Endothelial cell of umbilical vein (primary cell): Measurements from ENCODE around the gene SEMA3G. TPM values are rescaled to one million over a fixed set of nuclear protein-coding genes. Genes with fewer than 3 reads are reported as not detected.

Source experiments
- BruUV-seq: library from RNA; stranded (reverse); fragments of 400-500 nt; replicated peaks from 2 replicates; lab custom pipeline; 2021; lab: Mats Ljungman, UMichigan
- CTCF ChIA-PET: fragments of 300-600, 350-600 bp; sonication (Branson Sonifier 250); formaldehyde crosslinking; loops from one replicate; lab custom pipeline; 2021; ENCODE audit warnings: antibody characterized with exemption, inconsistent platforms; lab: Charles Lee
- POLR2A ChIA-PET: fragments of 300-600, 350-600 bp; sonication (Branson Sonifier 250); formaldehyde crosslinking; loops from one replicate; lab custom pipeline; 2021; ENCODE audit warnings: antibody characterized with exemption, inconsistent platforms; lab: Charles Lee
- DNase-seq: peaks from one replicate; pipeline ENCODE4 v3.0.0-alpha.2; 2011; ENCODE audit warnings: low read depth, low spot score
- FAIRE-seq: peaks from 2 replicates; lab custom pipeline; 2011; peaks lifted over from hg19 to GRCh38; lab: Jason Lieb, UNC
- H2AFZ ChIP-seq: 2 replicates; pipeline ENCODE4 v1.6.0; 2012; ENCODE audit warnings: low read depth, low read length, control low read depth, inconsistent platforms
- H3K27ac ChIP-seq: 2 replicates; pipeline ENCODE4 v1.5.1; 2011; ENCODE audit warnings: low read depth, mild to moderate bottlenecking, control low read depth, low read length, moderate library complexity; ENCODE audit not compliant: insufficient read depth
- H3K27me3 ChIP-seq, 2 experiments: 2 replicates each; pipeline versions ENCODE4 v1.6.0 to v1.6.1; 2011; ENCODE audit warnings: low read length in 2 of 2, mixed read lengths in 1 of 2; ENCODE audit not compliant: control insufficient read depth in 2 of 2, insufficient read depth in 2 of 2
- H3K36me3 ChIP-seq, 2 experiments: 2 replicates in 1 of 2; 3 replicates in 1 of 2; pipeline ENCODE4 v1.5.1; 2011; ENCODE audit warnings: low read length in 2 of 2, mild to moderate bottlenecking in 1 of 2, moderate library complexity in 1 of 2; ENCODE audit not compliant: control insufficient read depth in 2 of 2, insufficient read depth in 2 of 2; ENCODE audit errors: extremely low read depth in 1 of 2
- H3K4me1 ChIP-seq: 3 replicates; pipeline ENCODE4 v1.5.1; 2011; ENCODE audit warnings: mild to moderate bottlenecking, low read length; ENCODE audit not compliant: control insufficient read depth, insufficient read depth; ENCODE audit errors: extremely low read depth
- H3K4me2 ChIP-seq: 2 replicates; pipeline ENCODE4 v1.6.1; 2011; ENCODE audit warnings: low read length, control low read depth, mixed read lengths; ENCODE audit not compliant: insufficient read depth
- H3K4me3 ChIP-seq, 3 experiments: fragments of 200-600 bp in 1 of 3; sonication (generic), shearing (Covaris generic) in 1 of 3; replicated peaks in 1 of 3; 2 replicates each; pipeline ENCODE4 v1.5.1; 2011 to 2016; ENCODE audit warnings: control low read depth in 3 of 3, low read length in 3 of 3, mild to moderate bottlenecking in 2 of 3, inconsistent platforms in 1 of 3, low read depth in 1 of 3, moderate library complexity in 1 of 3; ENCODE audit not compliant: insufficient read depth in 1 of 3
- H3K79me2 ChIP-seq: 2 replicates; pipeline ENCODE4 v1.6.0; 2012; ENCODE audit warnings: low read length, inconsistent platforms; ENCODE audit not compliant: control insufficient read depth, insufficient read depth
- H3K9ac ChIP-seq: replicated peaks from 2 replicates; pipeline ENCODE3; 2011; ENCODE audit warnings: low read length, control low read depth; ENCODE audit not compliant: insufficient read depth; ENCODE audit errors: extremely low read depth
- H3K9me1 ChIP-seq: replicated peaks from 3 replicates; pipeline ENCODE4 v1.6.0; 2011; ENCODE audit warnings: mild to moderate bottlenecking, low read length; ENCODE audit not compliant: control insufficient read depth, insufficient read depth; ENCODE audit errors: extremely low read depth
- H3K9me3 ChIP-seq: replicated peaks from 2 replicates; pipeline ENCODE4 v1.5.1; 2012; ENCODE audit warnings: low read length, inconsistent platforms; ENCODE audit not compliant: control insufficient read depth, insufficient read depth
- H4K20me1 ChIP-seq: replicated peaks from 2 replicates; pipeline ENCODE3; 2011; ENCODE audit warnings: mild to moderate bottlenecking, low read length; ENCODE audit not compliant: control insufficient read depth, insufficient read depth; ENCODE audit errors: extremely low read depth
- EZH2 ChIP-seq: IDR thresholded peaks from 2 replicates; pipeline ENCODE4 v1.6.1; 2012; ENCODE audit warnings: borderline replicate concordance, low read depth, mild to moderate bottlenecking, moderate library complexity, low read length, inconsistent platforms; ENCODE audit not compliant: severe bottlenecking
- FOS ChIP-seq: IDR thresholded peaks from 2 replicates; pipeline ENCODE4 v1.6.1; 2011; ENCODE audit warnings: mild to moderate bottlenecking, low read length, moderate library complexity, borderline replicate concordance; ENCODE audit not compliant: insufficient read depth
- GATA2 ChIP-seq: IDR thresholded peaks from 2 replicates; pipeline ENCODE4 v1.7.0; 2011; ENCODE audit warnings: low read depth, mild to moderate bottlenecking, moderate library complexity, mixed read lengths, low read length; ENCODE audit not compliant: insufficient read length, insufficient read depth
- JUN ChIP-seq: IDR thresholded peaks from 2 replicates; pipeline ENCODE4 v1.6.1; 2011; ENCODE audit warnings: borderline replicate concordance, low read depth; ENCODE audit not compliant: insufficient read length, insufficient read depth
- MYC ChIP-seq: IDR thresholded peaks from one replicate; pipeline ENCODE4 v1.6.1; 2011; ENCODE audit warnings: mild to moderate bottlenecking, low read depth, low read length
- POLR2A ChIP-seq: IDR thresholded peaks from 2 replicates; pipeline ENCODE4 v1.6.1; 2012; ENCODE audit warnings: low read depth, mild to moderate bottlenecking, control low read depth, low read length
- POLR2AphosphoS5 ChIP-seq: IDR thresholded peaks from 2 replicates; pipeline ENCODE4 v1.6.1; 2012; ENCODE audit warnings: low read depth, mild to moderate bottlenecking, control low read depth, low read length, moderate library complexity; ENCODE audit not compliant: insufficient read depth
- dilution Hi-C: fragments of 300-500 bp; cut with MboI; formaldehyde crosslinking; loops from one replicate; pipeline ENCODE4 v1.15.0; 2019; ENCODE audit warnings: low sequenced_read_pairs; ENCODE audit not compliant: extremely low pct_ligation_motif_present
- intact Hi-C: fragments of 100-400 bp; cut with micrococcal nuclease; formaldehyde crosslinking; loops from one replicate; pipeline ENCODE4 v1.10.0; 2022
- polyA plus RNA-seq, 4 experiments: library from polyadenylated mRNA; depleted of rRNA in 3 of 4; stranded (reverse) in 3 of 4; unstranded in 1 of 4; fragments of >200 nt; gene quantifications; 2 replicates each; pipeline versions ENCODE4 v1.2.1 to v1.2.3, GENCODE V29; 2011 to 2012; ENCODE audit warnings: missing spikeins in 1 of 4
- total RNA-seq: library from RNA; stranded (reverse); gene quantifications from 2 replicates; pipeline ENCODE4 v1.2.3, GENCODE V29; 2021
- TF ChIP-seq, protein P1 (sequence below): IDR thresholded peaks from 2 replicates; pipeline ENCODE4 v1.6.1; 2011; ENCODE audit not compliant: insufficient read depth, insufficient read length
- TF ChIP-seq, protein P2 (sequence below), 2 donors: IDR thresholded peaks; 1 replicate in 1 of 2; 2 replicates in 1 of 2; pipeline ENCODE4 v1.5.1; 2011; ENCODE audit warnings: low read length in 2 of 2, mild to moderate bottlenecking in 2 of 2, moderate library complexity in 2 of 2, control low read depth in 1 of 2, inconsistent platforms in 1 of 2, low read depth in 1 of 2; ENCODE audit not compliant: insufficient read depth in 1 of 2; ENCODE audit errors: extremely low read depth in 1 of 2

The SEMA3G gene
- total and polyA plus RNA-seq, 2 donors (not counting 3 experiments of a cell fraction or from before 2014, with no cell fraction given): 22.6 to 27.9 TPM

DNA sequence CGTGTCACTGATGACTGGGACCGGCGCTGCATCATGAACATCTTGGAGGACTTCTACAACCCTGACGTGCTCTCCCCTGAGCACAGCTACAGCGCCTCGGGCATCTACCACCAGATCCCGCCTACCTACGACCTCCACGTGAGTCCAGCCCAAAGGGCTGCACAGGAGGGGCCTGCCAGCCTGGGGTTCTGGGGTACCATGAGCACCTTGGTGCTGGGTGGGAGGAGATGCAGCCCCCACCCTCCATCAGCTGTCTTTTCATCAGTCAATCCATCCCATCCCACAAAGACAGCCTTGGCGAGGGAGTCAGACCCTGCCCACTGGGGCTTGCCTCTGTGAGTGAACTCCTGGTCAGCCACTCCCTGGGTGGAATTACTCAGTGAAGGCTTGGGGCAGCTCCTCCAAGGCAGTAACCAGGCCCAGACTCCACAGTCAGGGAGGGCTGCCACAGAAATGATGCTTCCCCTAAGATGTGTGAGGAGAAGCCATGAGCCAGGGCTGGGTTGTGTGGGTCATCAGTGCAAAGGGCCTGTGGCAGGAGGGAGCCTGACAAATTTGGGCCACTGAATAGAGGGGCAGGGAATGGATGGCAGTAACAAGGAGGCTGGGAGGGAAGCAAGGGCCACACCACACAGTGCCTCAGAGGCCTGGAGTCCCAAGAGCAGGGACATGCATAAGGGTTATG is 47.9 kb downstream of the SEMA3G start:
- no peak for DNase-seq
- H3K27ac ChIP-seq: no peak overlapping the region
- FAIRE-seq: no peak
- H3K9ac ChIP-seq: no peak overlapping the region
- H2AFZ ChIP-seq: no peak overlapping the region
- no peaks in the 10 kb centered on the region for H3K27me3 ChIP-seq
- H3K4me2 ChIP-seq: no peak overlapping the region
- H3K4me3 ChIP-seq: no peak overlapping the region
- TF ChIP-seq EZH2 (no peak), JUN (no peak), MYC (no peak), GATA2 (no peak), POLR2AphosphoS5 (no peak), POLR2A (no peak), FOS (no peak)
- TF ChIP-seq, protein P1, sequence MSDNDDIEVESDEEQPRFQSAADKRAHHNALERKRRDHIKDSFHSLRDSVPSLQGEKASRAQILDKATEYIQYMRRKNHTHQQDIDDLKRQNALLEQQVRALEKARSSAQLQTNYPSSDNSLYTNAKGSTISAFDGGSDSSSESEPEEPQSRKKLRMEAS: no peak
- TF ChIP-seq, protein P2, sequence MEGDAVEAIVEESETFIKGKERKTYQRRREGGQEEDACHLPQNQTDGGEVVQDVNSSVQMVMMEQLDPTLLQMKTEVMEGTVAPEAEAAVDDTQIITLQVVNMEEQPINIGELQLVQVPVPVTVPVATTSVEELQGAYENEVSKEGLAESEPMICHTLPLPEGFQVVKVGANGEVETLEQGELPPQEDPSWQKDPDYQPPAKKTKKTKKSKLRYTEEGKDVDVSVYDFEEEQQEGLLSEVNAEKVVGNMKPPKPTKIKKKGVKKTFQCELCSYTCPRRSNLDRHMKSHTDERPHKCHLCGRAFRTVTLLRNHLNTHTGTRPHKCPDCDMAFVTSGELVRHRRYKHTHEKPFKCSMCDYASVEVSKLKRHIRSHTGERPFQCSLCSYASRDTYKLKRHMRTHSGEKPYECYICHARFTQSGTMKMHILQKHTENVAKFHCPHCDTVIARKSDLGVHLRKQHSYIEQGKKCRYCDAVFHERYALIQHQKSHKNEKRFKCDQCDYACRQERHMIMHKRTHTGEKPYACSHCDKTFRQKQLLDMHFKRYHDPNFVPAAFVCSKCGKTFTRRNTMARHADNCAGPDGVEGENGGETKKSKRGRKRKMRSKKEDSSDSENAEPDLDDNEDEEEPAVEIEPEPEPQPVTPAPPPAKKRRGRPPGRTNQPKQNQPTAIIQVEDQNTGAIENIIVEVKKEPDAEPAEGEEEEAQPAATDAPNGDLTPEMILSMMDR (IDR thresholded peaks at IDR 0.05; ENCODE audit: extremely low read depth in 1 of 2, insufficient read depth in 1 of 2, low read depth in 1 of 2, low read length in 2 of 2): no peak
- H3K9me1 ChIP-seq: no peaks in the 10 kb centered on the region
- H3K4me1 ChIP-seq: no peaks in the 10 kb centered on the region
- intact Hi-C loops: no loop called here
- H3K79me2 ChIP-seq: no peaks in the 10 kb centered on the region
- peaks cover 0 to 11% of the 10 kb centered on the region in 2 experiments for H3K36me3 ChIP-seq
- ChIA-PET CTCF (no interaction called here), POLR2A (no interaction called here)
- dilution Hi-C loops: no loop called here
- BruUV-seq: no TSS peak
- H3K9me3 ChIP-seq: no peaks in the 10 kb centered on the region
- no peaks in the 10 kb centered on the region for H4K20me1 ChIP-seq
